HepG2 (cell line): ENCODE results near the gene ELF2. TPM values are rescaled to one million over a fixed set of nuclear protein-coding genes. Genes with fewer than 3 reads are reported as not detected.
A peak's percentile ranks its signal among the peaks of the same experiment; 100 is the strongest.

Experiments used
- ASH2L ChIP-seq: fragments of 300-600, 200-600 bp; sonication (generic); IDR thresholded peaks from 2 replicates; pipeline ENCODE4 v1.7.0; 2017; ENCODE audit warnings: low read depth, mild to moderate bottlenecking, moderate library complexity, mixed read lengths, low read length; ENCODE audit not compliant: insufficient read length
- GATA4 ChIP-seq: sonication (generic); IDR thresholded peaks from 2 replicates; pipeline ENCODE4 v1.6.1; 2016; ENCODE audit warnings: antibody characterized with exemption, low read depth, borderline replicate concordance
- HOXA3 ChIP-seq: sonication (generic); formaldehyde crosslinking; IDR thresholded peaks from 2 replicates; pipeline ENCODE4 v1.5.0; 2020; ENCODE audit warnings: missing genetic modification reagents
- HOXA5 ChIP-seq: sonication (generic); formaldehyde crosslinking; IDR thresholded peaks from 2 replicates; pipeline ENCODE4 v1.4.0; 2020; ENCODE audit warnings: missing genetic modification reagents
- KDM5B ChIP-seq: sonication (generic); formaldehyde crosslinking; IDR thresholded peaks from 2 replicates; pipeline ENCODE4 v1.4.0; 2020; ENCODE audit warnings: missing genetic modification reagents, mild to moderate bottlenecking, borderline replicate concordance
- MIER2 ChIP-seq: IDR thresholded peaks from 2 replicates; pipeline ENCODE4 v1.6.1; 2016; ENCODE audit warnings: missing biosample characterization, missing genetic modification reagents
- NFIB ChIP-seq: sonication (generic); formaldehyde crosslinking; IDR thresholded peaks from 2 replicates; pipeline ENCODE4 v1.9.0; 2021; ENCODE audit warnings: missing genetic modification reagents, mild to moderate bottlenecking, borderline replicate concordance
- PHF5A ChIP-seq: IDR thresholded peaks from one replicate; pipeline ENCODE4 v1.6.1; 2018; ENCODE audit warnings: low read depth, missing genetic modification reagents; ENCODE audit not compliant: unreplicated experiment
- POLR2A ChIP-seq, 2 experiments: IDR thresholded peaks; 2 replicates each; pipeline ENCODE4 v1.6.1; 2011; ENCODE audit warnings: low read depth in 2 of 2, low read length in 2 of 2, mild to moderate bottlenecking in 1 of 2, moderate library complexity in 1 of 2; ENCODE audit not compliant: insufficient read depth in 1 of 2
- PRMT3 ChIP-seq: sonication (generic); formaldehyde crosslinking; IDR thresholded peaks from 2 replicates; pipeline ENCODE4 v1.8.1; 2022; ENCODE audit warnings: low read depth, mild to moderate bottlenecking, moderate library complexity, missing genetic modification reagents, borderline replicate concordance
- SP1 ChIP-seq, 2 experiments: fragments of 450-650 bp in 1 of 2; sonication (generic) in 1 of 2; formaldehyde crosslinking in 1 of 2; IDR thresholded peaks; 2 replicates each; pipeline versions ENCODE4 v1.4.0 to v1.6.1; 2016 to 2020; ENCODE audit warnings: missing genetic modification reagents in 1 of 2
- SRSF1 ChIP-seq: fragments of 200-400 bp; formaldehyde crosslinking; optimal IDR thresholded peaks from 2 replicates; pipeline ENCODE3; 2017; ENCODE audit warnings: mild to moderate bottlenecking, low read depth, low read length, moderate library complexity
- ZNF205 ChIP-seq: IDR thresholded peaks from 2 replicates; pipeline ENCODE4 v1.6.1; 2018; ENCODE audit warnings: missing biosample characterization, missing genetic modification reagents
- ZNF263 ChIP-seq: sonication (generic); formaldehyde crosslinking; IDR thresholded peaks from 2 replicates; pipeline ENCODE4 v1.4.0; 2020; ENCODE audit warnings: missing genetic modification reagents
- polyA plus RNA-seq, 8 experiments: library from polyadenylated mRNA; depleted of rRNA in 3 of 8; stranded (reverse) in 7 of 8; unstranded in 1 of 8; fragments of >200 nt; fragmentation: Illumina TruSeq in 4 of 8; extraction: Trizol in 4 of 8; gene quantifications; 2 replicates each; pipeline versions ENCODE4 v1.2.1 to v1.2.3, GENCODE V29; 2011 to 2016; ENCODE audit warnings: low read depth in 4 of 8, missing spikeins in 1 of 8, mixed read lengths in 1 of 8; ENCODE audit not compliant: insufficient read depth in 1 of 8
- total RNA-seq, 5 experiments: library from RNA; depleted of rRNA; stranded (reverse); fragments of >200 nt; fragmentation: Illumina TruSeq; extraction: Trizol; gene quantifications; 2 replicates each; pipeline ENCODE4 v1.2.3, GENCODE V29; 2016; ENCODE audit warnings: low read depth in 1 of 5
- TF ChIP-seq, protein P1 (sequence below): sonication (generic); formaldehyde crosslinking; IDR thresholded peaks from 2 replicates; pipeline ENCODE4 v1.8.0; 2022; ENCODE audit warnings: mild to moderate bottlenecking, missing genetic modification reagents, moderate library complexity
- TF ChIP-seq, protein P2 (sequence below): sonication (generic); formaldehyde crosslinking; IDR thresholded peaks from 2 replicates; pipeline ENCODE4 v1.4.0; 2020; ENCODE audit warnings: missing genetic modification reagents
- TF ChIP-seq, protein P3 (sequence below): sonication (generic); formaldehyde crosslinking; IDR thresholded peaks from 2 replicates; pipeline ENCODE4 v1.4.0; 2020; ENCODE audit warnings: missing genetic modification reagents, borderline replicate concordance
- TF ChIP-seq, protein P4 (sequence below), 2 experiments: sonication (generic) in 1 of 2; formaldehyde crosslinking in 1 of 2; IDR thresholded peaks; 2 replicates each; pipeline versions ENCODE4 v1.4.0 to v1.6.1; 2018 to 2020; ENCODE audit warnings: missing genetic modification reagents in 2 of 2, borderline replicate concordance in 1 of 2, low read depth in 1 of 2, mild to moderate bottlenecking in 1 of 2, missing biosample characterization in 1 of 2

Gene ELF2
- total and polyA plus RNA-seq, 2 of the 13 experiments (the other 11 are each of a cell fraction or from before 2014, with no cell fraction given) = 28.6 to 35.4 TPM

DNA sequence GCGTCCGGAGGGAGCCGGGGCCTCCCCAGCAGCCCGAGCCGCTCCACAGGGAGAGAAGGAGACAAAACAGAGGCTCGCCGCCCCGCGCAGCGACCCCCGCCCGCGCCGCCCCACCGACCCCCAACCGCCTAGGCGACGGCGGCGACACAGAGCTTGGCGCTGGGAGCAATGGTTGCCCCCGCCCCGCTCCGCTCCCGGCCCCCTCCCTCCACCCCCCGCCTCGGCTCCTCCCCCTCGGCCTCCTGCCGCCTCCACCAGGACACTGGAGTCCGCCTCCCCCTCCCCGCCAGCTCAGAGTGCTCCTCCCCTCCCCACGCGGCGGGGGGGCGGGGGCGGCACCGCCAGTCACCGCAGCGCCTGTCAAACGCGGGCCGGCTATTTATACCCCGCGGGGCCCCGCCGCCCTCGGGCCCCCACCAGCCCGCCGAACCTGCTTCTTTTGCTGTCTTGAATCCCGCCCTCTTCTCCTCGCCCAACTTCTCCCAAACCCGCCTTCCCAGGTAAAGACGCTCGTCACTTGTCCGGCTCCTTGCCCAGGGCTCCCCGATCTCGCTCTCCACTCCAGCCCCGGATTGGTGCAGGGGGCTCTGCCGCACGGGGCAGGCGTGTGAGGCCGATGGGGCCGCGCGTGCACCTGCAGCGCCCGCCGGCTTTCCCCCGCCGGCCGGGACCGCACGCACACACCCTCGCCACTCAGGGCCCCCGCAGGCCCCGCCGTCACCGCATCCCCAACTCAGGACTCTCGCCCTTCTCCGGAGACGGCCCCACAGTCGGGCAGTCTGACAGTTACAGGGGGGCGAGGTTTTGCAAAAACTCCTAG is at the start of gene ELF2 (continued):
- TF ChIP-seq, protein P1, sequence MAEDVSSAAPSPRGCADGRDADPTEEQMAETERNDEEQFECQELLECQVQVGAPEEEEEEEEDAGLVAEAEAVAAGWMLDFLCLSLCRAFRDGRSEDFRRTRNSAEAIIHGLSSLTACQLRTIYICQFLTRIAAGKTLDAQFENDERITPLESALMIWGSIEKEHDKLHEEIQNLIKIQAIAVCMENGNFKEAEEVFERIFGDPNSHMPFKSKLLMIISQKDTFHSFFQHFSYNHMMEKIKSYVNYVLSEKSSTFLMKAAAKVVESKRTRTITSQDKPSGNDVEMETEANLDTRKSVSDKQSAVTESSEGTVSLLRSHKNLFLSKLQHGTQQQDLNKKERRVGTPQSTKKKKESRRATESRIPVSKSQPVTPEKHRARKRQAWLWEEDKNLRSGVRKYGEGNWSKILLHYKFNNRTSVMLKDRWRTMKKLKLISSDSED (CRISPR knock-in tag) = no peak
- TF ChIP-seq HOXA3 (CRISPR knock-in tag) (no peak; the same call in 1 of the 2 replicates), ZNF263 (CRISPR knock-in tag) (peak; percentile 55; the same call in 1 of the 2 replicates), GATA4 (no peak), SP1 (IDR thresholded peaks at IDR 0.05) (no peak), SP1 (CRISPR knock-in tag; IDR thresholded peaks at IDR 0.05) (0 out of 2 replicates have a peak, but pooled peaks have one; percentile 32), SRSF1 (peak; percentile 7), POLR2A (IDR thresholded peaks at IDR 0.05; ENCODE audit: insufficient read depth in 1 of 2, low read depth in 2 of 2, low read length in 2 of 2) (peak in 1 of 2 experiments; percentile 51; a peak in 2 of 4 replicates), MIER2 (CRISPR knock-in tag) (no peak), KDM5B (CRISPR knock-in tag) (0 out of 2 replicates have a peak, but pooled peaks have one; percentile 14), PRMT3 (CRISPR knock-in tag) (no peak), HOXA5 (CRISPR knock-in tag) (0 out of 2 replicates have a peak, but pooled peaks have one; percentile 22), PHF5A (CRISPR knock-in tag) (no peak), ZNF205 (CRISPR knock-in tag) (no peak), ASH2L (peak; percentile 25), NFIB (CRISPR knock-in tag) (0 out of 2 replicates have a peak, but pooled peaks have one; percentile 5)
- TF ChIP-seq, protein P2, sequence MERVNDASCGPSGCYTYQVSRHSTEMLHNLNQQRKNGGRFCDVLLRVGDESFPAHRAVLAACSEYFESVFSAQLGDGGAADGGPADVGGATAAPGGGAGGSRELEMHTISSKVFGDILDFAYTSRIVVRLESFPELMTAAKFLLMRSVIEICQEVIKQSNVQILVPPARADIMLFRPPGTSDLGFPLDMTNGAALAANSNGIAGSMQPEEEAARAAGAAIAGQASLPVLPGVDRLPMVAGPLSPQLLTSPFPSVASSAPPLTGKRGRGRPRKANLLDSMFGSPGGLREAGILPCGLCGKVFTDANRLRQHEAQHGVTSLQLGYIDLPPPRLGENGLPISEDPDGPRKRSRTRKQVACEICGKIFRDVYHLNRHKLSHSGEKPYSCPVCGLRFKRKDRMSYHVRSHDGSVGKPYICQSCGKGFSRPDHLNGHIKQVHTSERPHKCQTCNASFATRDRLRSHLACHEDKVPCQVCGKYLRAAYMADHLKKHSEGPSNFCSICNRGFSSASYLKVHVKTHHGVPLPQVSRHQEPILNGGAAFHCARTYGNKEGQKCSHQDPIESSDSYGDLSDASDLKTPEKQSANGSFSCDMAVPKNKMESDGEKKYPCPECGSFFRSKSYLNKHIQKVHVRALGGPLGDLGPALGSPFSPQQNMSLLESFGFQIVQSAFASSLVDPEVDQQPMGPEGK (CRISPR knock-in tag) = peak; percentile 97
- TF ChIP-seq, protein P3, sequence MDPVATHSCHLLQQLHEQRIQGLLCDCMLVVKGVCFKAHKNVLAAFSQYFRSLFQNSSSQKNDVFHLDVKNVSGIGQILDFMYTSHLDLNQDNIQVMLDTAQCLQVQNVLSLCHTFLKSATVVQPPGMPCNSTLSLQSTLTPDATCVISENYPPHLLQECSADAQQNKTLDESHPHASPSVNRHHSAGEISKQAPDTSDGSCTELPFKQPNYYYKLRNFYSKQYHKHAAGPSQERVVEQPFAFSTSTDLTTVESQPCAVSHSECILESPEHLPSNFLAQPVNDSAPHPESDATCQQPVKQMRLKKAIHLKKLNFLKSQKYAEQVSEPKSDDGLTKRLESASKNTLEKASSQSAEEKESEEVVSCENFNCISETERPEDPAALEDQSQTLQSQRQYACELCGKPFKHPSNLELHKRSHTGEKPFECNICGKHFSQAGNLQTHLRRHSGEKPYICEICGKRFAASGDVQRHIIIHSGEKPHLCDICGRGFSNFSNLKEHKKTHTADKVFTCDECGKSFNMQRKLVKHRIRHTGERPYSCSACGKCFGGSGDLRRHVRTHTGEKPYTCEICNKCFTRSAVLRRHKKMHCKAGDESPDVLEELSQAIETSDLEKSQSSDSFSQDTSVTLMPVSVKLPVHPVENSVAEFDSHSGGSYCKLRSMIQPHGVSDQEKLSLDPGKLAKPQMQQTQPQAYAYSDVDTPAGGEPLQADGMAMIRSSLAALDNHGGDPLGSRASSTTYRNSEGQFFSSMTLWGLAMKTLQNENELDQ (CRISPR knock-in tag) = no peak
- TF ChIP-seq, protein P4, sequence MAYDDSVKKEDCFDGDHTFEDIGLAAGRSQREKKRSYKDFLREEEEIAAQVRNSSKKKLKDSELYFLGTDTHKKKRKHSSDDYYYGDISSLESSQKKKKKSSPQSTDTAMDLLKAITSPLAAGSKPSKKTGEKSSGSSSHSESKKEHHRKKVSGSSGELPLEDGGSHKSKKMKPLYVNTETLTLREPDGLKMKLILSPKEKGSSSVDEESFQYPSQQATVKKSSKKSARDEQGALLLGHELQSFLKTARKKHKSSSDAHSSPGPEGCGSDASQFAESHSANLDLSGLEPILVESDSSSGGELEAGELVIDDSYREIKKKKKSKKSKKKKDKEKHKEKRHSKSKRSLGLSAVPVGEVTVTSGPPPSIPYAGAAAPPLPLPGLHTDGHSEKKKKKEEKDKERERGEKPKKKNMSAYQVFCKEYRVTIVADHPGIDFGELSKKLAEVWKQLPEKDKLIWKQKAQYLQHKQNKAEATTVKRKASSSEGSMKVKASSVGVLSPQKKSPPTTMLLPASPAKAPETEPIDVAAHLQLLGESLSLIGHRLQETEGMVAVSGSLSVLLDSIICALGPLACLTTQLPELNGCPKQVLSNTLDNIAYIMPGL (CRISPR knock-in tag; IDR thresholded peaks at IDR 0.05; ENCODE audit: borderline replicate concordance in 1 of 2, low read depth in 1 of 2) = 0 out of 4 replicates have a peak, but pooled peaks of 1 of the 2 experiments have one; percentile 14
